Spleen (tissue), 7 donors: ENCODE data around the gene VSX1.

Source experiments
- POLR2A ChIP-seq, 3 donors: fragments of 450-650 bp; IDR thresholded peaks; one replicate each; pipeline ENCODE4 v1.5.1; 2017; ENCODE audit warnings: antibody characterized with exemption in 3 of 3, mild to moderate bottlenecking in 1 of 3
- POLR2AphosphoS5 ChIP-seq, 3 donors: sonication (generic); formaldehyde crosslinking; IDR thresholded peaks; one replicate each; pipeline ENCODE4 v1.5.1; 2017; ENCODE audit warnings: antibody characterized with exemption in 3 of 3
- TF ChIP-seq, protein P1 (sequence below), 11 experiments: fragments of 200-600 bp in 7 of 11; fragments of 450-650 bp in 4 of 11; sonication (generic) in 4 of 11; IDR thresholded peaks in 8 of 11; conservative IDR thresholded peaks in 3 of 11; 1 replicate in 7 of 11; 2 replicates in 4 of 11; pipeline versions ENCODE4 v1.4.0 to v1.8.0; 2016 to 2021; ENCODE audit warnings: antibody characterized with exemption in 11 of 11, inconsistent platforms in 4 of 11, mild to moderate bottlenecking in 1 of 11
- donor health status: DM: no; HTN: no; CAD: no; lungs with moderate emphysema.
- donor health status: DM: no; HTN: no; CAD: no.
- donor health status: DM: no; HTN: no; CAD: no.

- TF ChIP-seq, protein P1, sequence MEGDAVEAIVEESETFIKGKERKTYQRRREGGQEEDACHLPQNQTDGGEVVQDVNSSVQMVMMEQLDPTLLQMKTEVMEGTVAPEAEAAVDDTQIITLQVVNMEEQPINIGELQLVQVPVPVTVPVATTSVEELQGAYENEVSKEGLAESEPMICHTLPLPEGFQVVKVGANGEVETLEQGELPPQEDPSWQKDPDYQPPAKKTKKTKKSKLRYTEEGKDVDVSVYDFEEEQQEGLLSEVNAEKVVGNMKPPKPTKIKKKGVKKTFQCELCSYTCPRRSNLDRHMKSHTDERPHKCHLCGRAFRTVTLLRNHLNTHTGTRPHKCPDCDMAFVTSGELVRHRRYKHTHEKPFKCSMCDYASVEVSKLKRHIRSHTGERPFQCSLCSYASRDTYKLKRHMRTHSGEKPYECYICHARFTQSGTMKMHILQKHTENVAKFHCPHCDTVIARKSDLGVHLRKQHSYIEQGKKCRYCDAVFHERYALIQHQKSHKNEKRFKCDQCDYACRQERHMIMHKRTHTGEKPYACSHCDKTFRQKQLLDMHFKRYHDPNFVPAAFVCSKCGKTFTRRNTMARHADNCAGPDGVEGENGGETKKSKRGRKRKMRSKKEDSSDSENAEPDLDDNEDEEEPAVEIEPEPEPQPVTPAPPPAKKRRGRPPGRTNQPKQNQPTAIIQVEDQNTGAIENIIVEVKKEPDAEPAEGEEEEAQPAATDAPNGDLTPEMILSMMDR (IDR thresholded peaks at IDR 0.05 in 8 of 11, conservative IDR thresholded peaks at IDR 0.05 in 3 of 11), result no peak
- TF ChIP-seq POLR2A (IDR thresholded peaks at IDR 0.05) (no peak), POLR2AphosphoS5 (IDR thresholded peaks at IDR 0.05) (no peak)
Measured at GRCh38 chr20:25035921-25036320, 46.0 kb downstream of the VSX1 start.
